GM13977 (cell line): Measurements from ENCODE around the gene SDR9C7.
"Not testable (repeated sequence)": the region's sequence is repeated elsewhere in the genome, so short reads cannot be mapped to it uniquely, and the experiment has no call there.

Source experiments
- DNase-seq: peaks from one replicate; pipeline ENCODE4 v3.0.0; 2012; ENCODE audit warnings: low spot score
- in situ Hi-C: fragments of 300-500 bp; cut with MboI; formaldehyde crosslinking; loops from one replicate; pipeline ENCODE4 v1.12.0; 2022; ENCODE audit warnings: low sequenced_read_pairs, low pct_unique_long_range_greater_than_20kb, mixed read lengths, inconsistent platforms; ENCODE audit not compliant: unreplicated experiment
- TF ChIP-seq, protein P1 (sequence below): IDR thresholded peaks from 2 replicates; pipeline ENCODE4 v1.5.1; 2012; ENCODE audit warnings: mild to moderate bottlenecking, control low read depth; ENCODE audit not compliant: insufficient read depth; ENCODE audit errors: extremely low read depth, missing control alignments

Gene SDR9C7

DNA sequence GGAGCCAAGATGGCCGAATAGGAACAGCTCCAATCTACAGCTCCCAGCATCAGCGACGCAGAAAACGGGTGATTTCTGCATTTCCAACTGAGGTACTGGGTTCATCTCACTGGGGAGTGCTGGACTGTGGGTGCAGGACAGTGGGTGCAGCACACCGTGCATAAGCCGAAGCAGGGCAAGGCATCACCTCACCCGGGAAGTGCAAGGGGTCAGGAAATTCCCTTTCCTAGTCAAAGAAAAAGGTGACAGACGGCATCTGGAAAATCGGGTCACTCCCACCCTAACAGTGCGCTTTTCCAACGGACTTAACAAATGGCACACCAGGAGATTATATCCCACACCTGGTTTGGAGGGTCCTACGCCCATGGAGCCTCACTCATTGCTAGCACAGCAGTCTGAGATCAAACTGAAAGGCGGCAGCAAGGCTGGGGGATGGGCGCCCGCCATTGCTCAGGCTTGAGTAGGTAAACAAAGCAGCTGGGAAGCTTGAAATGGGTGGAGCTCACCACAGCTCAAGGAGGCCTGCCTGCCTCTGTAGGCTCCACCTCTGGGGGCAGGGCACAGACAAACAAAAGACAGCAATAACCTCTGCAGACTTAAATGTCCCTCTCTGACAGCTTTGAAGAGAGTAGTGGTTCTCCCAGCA, 31.9 kb upstream of the SDR9C7 start:
- DNase-seq, in situ Hi-C loops: not testable (repeated sequence)

DNA sequence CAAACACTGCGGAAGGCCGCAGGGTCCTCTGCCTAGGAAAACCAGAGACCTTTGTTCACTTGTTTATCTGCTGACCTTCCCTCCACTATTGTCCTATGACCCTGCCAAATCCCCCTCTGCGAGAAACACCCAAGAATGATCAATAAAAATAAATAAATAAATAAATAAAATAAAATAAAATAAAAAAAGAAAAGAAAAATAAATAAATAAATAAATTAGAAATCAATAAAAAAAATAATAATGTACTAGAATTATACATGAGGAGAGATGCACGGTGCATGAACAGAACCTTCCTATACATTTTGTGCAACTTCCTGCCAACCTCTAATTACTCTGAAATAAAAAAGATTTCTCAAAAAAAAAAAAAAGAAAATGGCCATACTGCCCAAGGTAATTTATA, 30.9 kb upstream of the SDR9C7 start:
- in situ Hi-C loops, DNase-seq: not testable (repeated sequence)

DNA sequence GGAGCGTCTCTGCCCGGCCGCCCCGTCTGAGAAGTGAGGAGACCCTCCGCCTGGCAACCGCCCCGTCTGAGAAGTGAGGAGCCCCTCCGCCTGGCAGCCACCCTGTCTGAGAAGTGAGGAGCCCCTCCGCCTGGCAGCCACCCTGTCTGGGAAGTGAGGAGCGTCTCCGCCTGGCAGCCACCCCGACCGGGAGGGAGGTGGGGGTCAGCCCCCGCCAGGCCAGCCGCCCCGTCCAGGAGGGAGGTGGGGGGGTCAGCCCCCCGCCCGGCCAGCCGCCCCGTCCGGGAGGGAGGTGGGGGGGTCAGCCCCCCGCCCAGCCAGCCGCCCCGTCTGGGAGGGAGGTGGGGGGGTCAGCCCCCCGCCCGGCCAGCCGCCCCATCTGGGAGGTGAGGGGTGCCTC, 29.3 kb upstream of the SDR9C7 start:
- in situ Hi-C loops = not testable (repeated sequence)

DNA sequence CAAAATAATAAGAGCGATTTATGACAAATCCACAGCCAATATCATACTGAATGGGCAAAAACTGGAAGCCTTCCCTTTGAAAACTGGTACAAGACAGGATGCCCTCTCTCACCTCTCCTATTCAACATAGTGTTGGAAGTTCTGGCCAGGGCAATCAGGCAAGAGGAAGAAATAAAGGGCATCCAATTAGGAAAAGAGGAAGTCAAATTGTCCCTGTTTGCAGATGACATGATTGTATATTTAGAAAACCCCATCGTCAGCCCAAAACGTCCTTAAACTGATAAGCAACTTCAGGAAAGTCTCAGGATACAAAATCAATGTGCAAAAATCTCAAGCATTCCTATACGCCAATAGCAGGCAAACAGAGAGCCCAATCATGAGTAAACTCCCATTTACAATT, 28.0 kb upstream of the SDR9C7 start:
- DNase-seq, in situ Hi-C loops: not testable (repeated sequence)

More for the DNA sequence above, 29.3 kb upstream of the SDR9C7 start:
- DNase-seq = not testable (repeated sequence)

DNA sequence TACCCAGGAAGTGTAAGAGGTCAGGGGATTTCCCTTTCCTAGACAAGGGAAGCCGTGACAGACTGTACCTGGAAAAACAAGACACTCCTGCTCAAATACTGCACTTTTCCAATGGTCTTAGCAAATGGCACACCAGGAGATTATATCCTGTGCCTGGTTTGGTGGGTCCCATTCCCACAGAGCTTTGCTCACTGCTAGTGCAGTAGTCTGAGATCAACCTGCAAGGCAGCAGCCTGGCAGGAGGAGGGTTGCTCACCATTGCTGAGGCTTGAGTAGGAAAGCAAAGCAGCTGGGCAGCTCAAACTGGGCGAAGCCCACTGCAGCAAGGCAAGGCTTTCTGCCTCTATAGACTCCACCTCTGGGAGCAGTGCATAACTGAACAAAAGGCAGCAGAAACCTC, 24.2 kb upstream of the SDR9C7 start:
- no peak for DNase-seq
- in situ Hi-C loops = no loop called here
- TF ChIP-seq, protein P1, sequence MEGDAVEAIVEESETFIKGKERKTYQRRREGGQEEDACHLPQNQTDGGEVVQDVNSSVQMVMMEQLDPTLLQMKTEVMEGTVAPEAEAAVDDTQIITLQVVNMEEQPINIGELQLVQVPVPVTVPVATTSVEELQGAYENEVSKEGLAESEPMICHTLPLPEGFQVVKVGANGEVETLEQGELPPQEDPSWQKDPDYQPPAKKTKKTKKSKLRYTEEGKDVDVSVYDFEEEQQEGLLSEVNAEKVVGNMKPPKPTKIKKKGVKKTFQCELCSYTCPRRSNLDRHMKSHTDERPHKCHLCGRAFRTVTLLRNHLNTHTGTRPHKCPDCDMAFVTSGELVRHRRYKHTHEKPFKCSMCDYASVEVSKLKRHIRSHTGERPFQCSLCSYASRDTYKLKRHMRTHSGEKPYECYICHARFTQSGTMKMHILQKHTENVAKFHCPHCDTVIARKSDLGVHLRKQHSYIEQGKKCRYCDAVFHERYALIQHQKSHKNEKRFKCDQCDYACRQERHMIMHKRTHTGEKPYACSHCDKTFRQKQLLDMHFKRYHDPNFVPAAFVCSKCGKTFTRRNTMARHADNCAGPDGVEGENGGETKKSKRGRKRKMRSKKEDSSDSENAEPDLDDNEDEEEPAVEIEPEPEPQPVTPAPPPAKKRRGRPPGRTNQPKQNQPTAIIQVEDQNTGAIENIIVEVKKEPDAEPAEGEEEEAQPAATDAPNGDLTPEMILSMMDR = no peak

DNA sequence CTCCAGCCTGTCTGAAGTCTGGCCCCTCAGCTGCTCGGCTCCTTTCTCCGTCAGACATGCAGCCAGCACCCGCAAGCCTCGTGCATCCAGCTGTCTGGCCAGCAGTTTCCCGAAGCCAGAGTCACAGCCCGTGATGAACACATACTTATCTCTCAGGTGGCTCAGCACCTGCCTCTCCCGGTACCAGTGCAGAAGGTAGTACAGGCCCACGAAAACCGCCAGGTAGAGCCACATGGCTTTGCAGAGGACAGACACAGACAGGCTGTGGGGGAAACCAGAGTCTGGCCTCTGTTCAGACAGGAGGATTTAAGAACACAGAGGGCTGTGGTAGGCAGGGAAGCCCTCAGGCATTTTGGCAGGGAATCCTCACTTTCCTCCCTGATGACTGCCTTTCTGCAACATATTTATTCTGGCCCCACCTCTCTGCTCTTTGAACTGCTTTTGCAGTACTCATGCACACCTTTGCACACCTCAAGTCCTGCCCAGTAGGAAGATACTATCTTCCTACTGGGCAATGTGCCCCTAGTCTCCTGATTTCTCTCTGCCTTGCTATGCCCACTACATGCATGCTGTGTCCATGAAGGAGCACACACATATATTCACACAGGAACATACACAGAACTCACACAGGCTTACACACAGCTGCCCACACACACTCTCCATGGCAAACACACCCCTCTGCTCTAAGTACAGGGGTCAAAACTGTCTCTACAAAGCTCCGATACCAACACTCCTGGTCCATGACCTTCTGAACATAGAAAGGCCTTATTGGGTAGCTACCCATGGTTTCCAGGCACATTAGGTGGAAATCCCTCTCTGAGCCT, 23.2 kb upstream of the SDR9C7 start, which contains the start of gene RDH16:
TSS of gene RDH16 (minus strand) at position 380 of the 824 bp plus-strand sequence. CDS start at position 234, 146 bp downstream.
- in situ Hi-C loops = no loop called here
- DNase-seq = no peak
- TF ChIP-seq, protein P1 = no peak

DNA sequence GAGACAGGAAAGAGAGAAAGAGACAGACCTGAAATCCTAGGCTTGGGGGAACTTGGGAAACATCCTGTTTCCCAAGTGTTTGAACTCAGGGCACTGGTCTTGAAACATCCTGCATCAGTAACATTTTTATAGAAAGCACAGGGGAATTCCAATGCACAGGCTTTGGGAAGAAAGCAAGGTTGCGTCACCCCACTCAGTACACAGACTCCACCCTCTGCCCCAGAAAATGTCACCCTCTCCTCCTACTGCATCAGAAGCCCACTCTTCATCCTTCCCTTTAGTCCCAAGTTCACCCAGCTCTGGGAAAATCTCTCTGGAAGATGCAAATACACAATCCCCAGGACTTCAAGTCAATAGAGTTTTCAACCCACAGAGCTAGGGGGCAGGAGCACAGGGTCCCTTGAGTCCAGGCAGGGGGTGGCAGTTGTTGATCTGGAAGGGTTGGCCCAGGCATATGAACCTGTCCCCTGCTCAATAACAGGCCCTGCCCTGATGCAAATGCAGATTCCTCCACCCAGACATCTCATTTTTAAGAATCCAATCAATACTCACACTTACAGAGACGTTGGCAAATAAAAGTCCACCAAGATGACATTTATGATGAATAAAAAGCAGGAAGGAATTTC, 21.5 kb upstream of the SDR9C7 start:
- no peak for DNase-seq
- TF ChIP-seq, protein P1 = no peak
- in situ Hi-C loops = no loop called here

DNA sequence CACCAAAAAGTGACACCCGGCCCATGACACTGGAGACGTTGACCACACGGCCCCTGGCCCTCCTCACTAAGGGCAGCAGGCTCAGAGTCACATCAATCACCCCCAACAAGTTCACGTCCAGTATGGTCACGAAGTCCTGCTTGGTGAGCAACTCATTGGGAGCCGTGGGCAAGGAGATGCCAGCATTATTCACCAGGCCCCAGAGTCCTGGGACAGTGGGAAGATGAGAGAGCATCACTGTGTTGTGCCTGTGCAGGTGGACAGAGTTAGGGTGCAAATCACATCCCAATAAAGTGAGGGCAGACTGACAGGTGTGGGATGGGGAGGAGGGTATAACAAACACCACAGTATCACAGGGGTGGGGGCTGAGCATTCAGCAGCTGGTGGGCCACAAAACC, 20.7 kb upstream of the SDR9C7 start:
- in situ Hi-C loops = no loop called here
- DNase-seq = no peak
- TF ChIP-seq, protein P1 = no peak
